DOHH2 (cell line): ENCODE results near the gene NUCKS1.

Experiments used
- H3F3A ChIP-seq: fragments of 200-600 bp; sonication (generic), shearing (Covaris generic); 2 replicates; pipeline ENCODE4 v1.6.0; 2016; ENCODE audit warnings: antibody characterized with exemption, mild to moderate bottlenecking; ENCODE audit not compliant: control insufficient read depth, insufficient read depth
- H3K27ac ChIP-seq: fragments of 200-600 bp; sonication (generic); 2 replicates; pipeline ENCODE4 v1.5.1; 2014; ENCODE audit warnings: low read depth, mild to moderate bottlenecking, low read length, moderate library complexity
- H3K27me3 ChIP-seq: fragments of 200-600 bp; sonication (generic); 2 replicates; pipeline ENCODE4 v1.6.1; 2014; ENCODE audit warnings: mild to moderate bottlenecking, low read length, mixed read lengths; ENCODE audit not compliant: control insufficient read depth
- H3K36me3 ChIP-seq: fragments of 200-600 bp; sonication (generic); 2 replicates; pipeline ENCODE4 v1.6.1; 2014; ENCODE audit warnings: mild to moderate bottlenecking, low read length, moderate library complexity, mixed read lengths; ENCODE audit not compliant: control insufficient read depth
- H3K4me1 ChIP-seq: fragments of 200-600 bp; sonication (generic); 2 replicates; pipeline ENCODE4 v1.6.1; 2014; ENCODE audit warnings: mild to moderate bottlenecking, low read length, mixed read lengths; ENCODE audit not compliant: control insufficient read depth
- H3K4me2 ChIP-seq: fragments of 200-600 bp; sonication (generic); 2 replicates; pipeline ENCODE4 v1.6.0; 2014; ENCODE audit warnings: mild to moderate bottlenecking, low read length, moderate library complexity
- H3K4me3 ChIP-seq: fragments of 200-600 bp; sonication (generic); 2 replicates; pipeline ENCODE4 v1.5.1; 2014; ENCODE audit warnings: mild to moderate bottlenecking, low read length, mixed read lengths
- H3K79me2 ChIP-seq: fragments of 200-600 bp; sonication (generic); 2 replicates; pipeline ENCODE4 v1.6.1; 2014; ENCODE audit warnings: mild to moderate bottlenecking, low read length, mixed read lengths; ENCODE audit not compliant: control insufficient read depth
- H3K9me2 ChIP-seq: fragments of 200-600 bp; sonication (generic); replicated peaks from 2 replicates; pipeline ENCODE4 v1.6.1; 2014; ENCODE audit warnings: mild to moderate bottlenecking, low read length, mixed read lengths; ENCODE audit not compliant: control insufficient read depth
- H3K9me3 ChIP-seq: fragments of 200-600 bp; sonication (generic); 2 replicates; pipeline ENCODE4 v1.6.1; 2014; ENCODE audit warnings: antibody characterized with exemption, low read length, mixed read lengths; ENCODE audit not compliant: control insufficient read depth, insufficient read depth
- H4K20me1 ChIP-seq: fragments of 200-600 bp; sonication (generic); 2 replicates; pipeline ENCODE4 v1.6.0; 2014; ENCODE audit warnings: low read depth, mild to moderate bottlenecking, antibody characterized with exemption, low read length, moderate library complexity; ENCODE audit not compliant: control insufficient read depth, insufficient read depth
- EZH2phosphoT487 ChIP-seq: fragments of 200-600 bp; sonication (generic); IDR thresholded peaks from 2 replicates; pipeline ENCODE4 v1.6.1; 2017; ENCODE audit warnings: borderline replicate concordance, mild to moderate bottlenecking, antibody characterized with exemption, low read length, moderate library complexity, mixed read lengths
- TF ChIP-seq, protein P1 (sequence below): fragments of 200-600 bp; sonication (generic); IDR thresholded peaks from one replicate; pipeline ENCODE4 v1.5.1; 2014; ENCODE audit warnings: antibody characterized with exemption, mild to moderate bottlenecking, low read depth, low read length; ENCODE audit not compliant: poor library complexity, severe bottlenecking

NUCKS1 gene

DNA sequence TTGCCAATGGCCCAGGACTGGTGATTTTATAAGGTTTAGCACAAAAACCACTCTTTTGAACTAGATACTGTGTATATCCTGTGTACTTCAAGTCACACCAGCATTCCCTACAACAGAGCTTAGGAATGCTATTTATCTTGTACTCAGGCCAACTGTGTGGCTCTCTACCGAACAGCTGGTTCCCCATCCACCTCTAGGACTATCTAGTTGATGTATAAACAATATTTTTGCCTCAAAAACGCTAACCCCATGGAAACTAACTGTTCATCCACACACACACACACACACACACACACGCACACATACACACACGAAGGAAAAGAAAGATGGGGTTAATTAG lies 41.0 kb downstream of the NUCKS1 start:
- H3K27ac ChIP-seq, result no peak overlapping the region
- peaks cover 17% of the 10 kb centered on the region for H3K4me1 ChIP-seq
- H3K4me2 ChIP-seq, result no peak overlapping the region
- H3K36me3 ChIP-seq, result peaks cover 56% of the 10 kb centered on the region
- H3K27me3 ChIP-seq, result no peaks in the 10 kb centered on the region
- H3F3A ChIP-seq, result peaks cover 38% of the 10 kb centered on the region
- H4K20me1 ChIP-seq, result peaks cover 12% of the 10 kb centered on the region; the same call in 1 of the 2 replicates
- H3K9me2 ChIP-seq, result no peaks in the 10 kb centered on the region
- TF ChIP-seq, protein P1, sequence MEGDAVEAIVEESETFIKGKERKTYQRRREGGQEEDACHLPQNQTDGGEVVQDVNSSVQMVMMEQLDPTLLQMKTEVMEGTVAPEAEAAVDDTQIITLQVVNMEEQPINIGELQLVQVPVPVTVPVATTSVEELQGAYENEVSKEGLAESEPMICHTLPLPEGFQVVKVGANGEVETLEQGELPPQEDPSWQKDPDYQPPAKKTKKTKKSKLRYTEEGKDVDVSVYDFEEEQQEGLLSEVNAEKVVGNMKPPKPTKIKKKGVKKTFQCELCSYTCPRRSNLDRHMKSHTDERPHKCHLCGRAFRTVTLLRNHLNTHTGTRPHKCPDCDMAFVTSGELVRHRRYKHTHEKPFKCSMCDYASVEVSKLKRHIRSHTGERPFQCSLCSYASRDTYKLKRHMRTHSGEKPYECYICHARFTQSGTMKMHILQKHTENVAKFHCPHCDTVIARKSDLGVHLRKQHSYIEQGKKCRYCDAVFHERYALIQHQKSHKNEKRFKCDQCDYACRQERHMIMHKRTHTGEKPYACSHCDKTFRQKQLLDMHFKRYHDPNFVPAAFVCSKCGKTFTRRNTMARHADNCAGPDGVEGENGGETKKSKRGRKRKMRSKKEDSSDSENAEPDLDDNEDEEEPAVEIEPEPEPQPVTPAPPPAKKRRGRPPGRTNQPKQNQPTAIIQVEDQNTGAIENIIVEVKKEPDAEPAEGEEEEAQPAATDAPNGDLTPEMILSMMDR, result no peak
- TF ChIP-seq EZH2phosphoT487, result no peak
- H3K4me3 ChIP-seq, result no peak overlapping the region
- no peaks in the 10 kb centered on the region; the same call in 1 of the 2 replicates for H3K79me2 ChIP-seq
- H3K9me3 ChIP-seq, result no peaks in the 10 kb centered on the region

DNA sequence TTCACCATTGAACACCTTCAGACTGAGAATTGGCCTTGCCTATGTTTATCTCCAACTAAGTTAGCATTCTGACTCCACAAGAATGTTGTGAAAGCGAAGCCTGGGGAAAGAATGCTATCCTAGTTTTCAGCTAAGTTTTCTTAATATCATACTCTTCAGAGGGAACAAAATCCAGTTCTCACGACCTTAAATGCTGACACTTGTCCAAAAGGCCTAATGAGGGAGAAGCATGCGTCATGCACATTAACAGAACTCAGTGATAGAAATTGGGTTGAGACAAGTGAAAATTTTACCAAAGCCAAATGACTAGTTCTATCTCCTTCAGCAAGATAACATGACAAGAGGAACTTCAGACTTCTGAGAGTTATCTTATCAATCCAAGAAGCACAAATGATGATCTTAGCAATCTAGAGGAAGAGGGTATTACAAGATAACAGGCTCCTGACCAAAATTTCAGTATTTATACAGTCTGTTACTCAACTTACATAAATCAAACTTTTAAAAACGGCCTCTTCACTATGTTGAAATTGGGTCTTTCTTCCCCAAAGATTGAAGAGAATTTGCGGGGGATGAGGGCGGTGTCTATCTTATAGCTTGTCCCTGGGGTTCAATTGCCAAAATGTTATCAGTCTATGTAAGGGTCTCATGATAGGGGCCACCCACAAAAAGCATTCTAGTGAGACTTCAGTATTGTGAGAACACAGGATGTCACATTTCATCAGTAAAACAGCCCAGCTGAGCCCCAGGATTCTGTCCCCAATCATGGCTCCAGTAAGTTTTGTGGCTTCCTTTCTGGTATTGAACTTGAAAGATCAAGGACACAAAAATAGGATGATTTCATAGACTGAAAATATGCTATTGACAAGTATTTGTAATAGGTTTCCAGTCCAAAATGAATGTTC lies 43.1 kb downstream of the NUCKS1 start:
- H4K20me1 ChIP-seq, result peaks cover 12% of the 10 kb centered on the region; the same call in 1 of the 2 replicates
- peaks cover 17% of the 10 kb centered on the region for H3K4me1 ChIP-seq
- no peak overlapping the region for H3K27ac ChIP-seq

DNA sequence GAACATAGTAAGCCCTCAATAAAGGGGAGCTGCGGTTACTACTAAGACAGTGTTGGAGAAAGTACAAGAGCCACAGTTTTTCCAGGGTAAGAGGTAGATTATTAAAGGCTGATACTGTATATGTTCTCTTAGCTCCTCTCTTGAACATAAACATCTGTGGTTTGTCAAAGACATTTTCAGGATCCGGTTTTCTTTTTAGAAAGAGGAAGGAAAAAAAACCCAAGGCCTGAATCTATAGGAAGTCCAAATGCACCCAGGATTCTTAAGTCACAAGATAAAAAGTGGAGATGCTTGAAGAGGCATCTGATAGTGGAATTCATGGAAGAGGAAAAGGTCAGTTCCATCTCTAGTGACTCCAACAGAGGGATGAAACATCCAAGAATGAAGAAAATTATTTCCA lies 45.1 kb downstream of the NUCKS1 start:
- TF ChIP-seq, protein P1, result no peak
- TF ChIP-seq EZH2phosphoT487, result no peak
- Histone ChIP-seq H3K79me2 (no peaks in the 10 kb centered on the region), H3K9me3 (no peaks in the 10 kb centered on the region), H3K4me2 (no peak overlapping the region), H3K27me3 (no peaks in the 10 kb centered on the region), H3K9me2 (no peaks in the 10 kb centered on the region), H3F3A (peaks cover 11% of the 10 kb centered on the region; the same call in 1 of the 2 replicates), H3K4me3 (no peak overlapping the region), H3K36me3 (peaks cover 47% of the 10 kb centered on the region), H3K4me1 (peaks cover 5% of the 10 kb centered on the region), H4K20me1 (no peaks in the 10 kb centered on the region), H3K27ac (no peak overlapping the region)

More for the DNA sequence above, 43.1 kb downstream of the NUCKS1 start:
- no peak for TF ChIP-seq EZH2phosphoT487
- TF ChIP-seq, protein P1, result no peak
- no peak overlapping the region for H3K4me3 ChIP-seq
- H3K9me3 ChIP-seq, result no peaks in the 10 kb centered on the region
- no peaks in the 10 kb centered on the region for H3K9me2 ChIP-seq
- no peaks in the 10 kb centered on the region for H3K27me3 ChIP-seq
- peaks cover 23% of the 10 kb centered on the region for H3F3A ChIP-seq
- H3K79me2 ChIP-seq, result no peaks in the 10 kb centered on the region; the same call in 1 of the 2 replicates
- H3K4me2 ChIP-seq, result no peak overlapping the region
- H3K36me3 ChIP-seq, result peaks cover 65% of the 10 kb centered on the region
